ENCODE results near the gene CSTPP1. TPM values are rescaled to one million over a fixed set of nuclear protein-coding genes. Genes with fewer than 3 reads are reported as not detected.

Gene CSTPP1
- polyA plus RNA-seq, 1 donor from 2014 or later = 46.4 TPM

GRCh38 chr11:47163898-47164297 lies 227.3 kb downstream of the CSTPP1 start:
- H3K9ac ChIP-seq (ENCODE audit: low read length) = no peak overlapping the region
- peaks cover 8% of the 10 kb centered on the region for H3K36me3 ChIP-seq (ENCODE audit: insufficient read depth, low read length)
- H3K9me2 ChIP-seq (ENCODE audit: insufficient read depth, low read length) = no peaks in the 10 kb centered on the region
- no peaks in the 10 kb centered on the region for H3K79me2 ChIP-seq (replicated peaks; ENCODE audit: insufficient read depth, low read length)
- no peaks in the 10 kb centered on the region for H3K9me3 ChIP-seq (ENCODE audit: low read length)
- H3K4me2 ChIP-seq (ENCODE audit: low read length) = no peak overlapping the region
- H3K4me3 ChIP-seq (ENCODE audit: low read length) = no peak overlapping the region
- TF ChIP-seq SMC3 (conservative IDR thresholded peaks at IDR 0.05; ENCODE audit: poor library complexity) (no peak), RAD21 (conservative IDR thresholded peaks at IDR 0.05) (no peak), EP300 (conservative IDR thresholded peaks at IDR 0.05; ENCODE audit: poor library complexity, severe bottlenecking) (no peak), EZH2 (IDR thresholded peaks at IDR 0.05; ENCODE audit: borderline replicate concordance, insufficient read depth, low read length, poor library complexity, severe bottlenecking) (no peak), REST (IDR thresholded peaks at IDR 0.05; ENCODE audit: borderline replicate concordance) (no peak), POLR2AphosphoS5 (IDR thresholded peaks at IDR 0.05) (no peak), MXI1 (conservative IDR thresholded peaks at IDR 0.05; ENCODE audit: poor library complexity, severe bottlenecking) (no peak), TAF1 (IDR thresholded peaks at IDR 0.05; ENCODE audit: low read depth) (no peak), CTCF (IDR thresholded peaks at IDR 0.05; ENCODE audit: poor library complexity, severe bottlenecking) (no peak)
- H3F3A ChIP-seq (ENCODE audit: insufficient read depth, low read length, poor library complexity, severe bottlenecking) = no peaks in the 10 kb centered on the region
- no peaks in the 10 kb centered on the region for H3K27me3 ChIP-seq (ENCODE audit: insufficient read depth, low read depth, low read length)
- H2AFZ ChIP-seq (ENCODE audit: low read depth, low read length) = no peak overlapping the region
- H3K27ac ChIP-seq (ENCODE audit: low read length) = no peak overlapping the region
- no peaks in the 10 kb centered on the region for H4K20me1 ChIP-seq (ENCODE audit: insufficient read depth)

- Histone ChIP-seq H4K20me1 (ENCODE audit: insufficient read depth) (no peaks in the 10 kb centered on the region), H3K9me2 (ENCODE audit: insufficient read depth, low read length) (no peaks in the 10 kb centered on the region), H3K79me2 (replicated peaks; ENCODE audit: insufficient read depth, low read length) (no peaks in the 10 kb centered on the region), H3K9ac (ENCODE audit: low read length) (no peak overlapping the region), H2AFZ (ENCODE audit: low read depth, low read length) (no peak overlapping the region), H3K4me3 (ENCODE audit: low read length) (no peak overlapping the region), H3K9me3 (ENCODE audit: low read length) (no peaks in the 10 kb centered on the region), H3K27me3 (ENCODE audit: insufficient read depth, low read depth, low read length) (no peaks in the 10 kb centered on the region), H3K36me3 (ENCODE audit: insufficient read depth, low read length) (peaks cover 8% of the 10 kb centered on the region), H3F3A (ENCODE audit: insufficient read depth, low read length, poor library complexity, severe bottlenecking) (no peaks in the 10 kb centered on the region), H3K4me2 (ENCODE audit: low read length) (no peak overlapping the region), H3K27ac (ENCODE audit: low read length) (no peak overlapping the region)
- no peak for TF ChIP-seq MXI1 (conservative IDR thresholded peaks at IDR 0.05; ENCODE audit: poor library complexity, severe bottlenecking)
- no peak for TF ChIP-seq EZH2 (IDR thresholded peaks at IDR 0.05; ENCODE audit: borderline replicate concordance, insufficient read depth, low read length, poor library complexity, severe bottlenecking)
- no peak for TF ChIP-seq REST (IDR thresholded peaks at IDR 0.05; ENCODE audit: borderline replicate concordance)
- TF ChIP-seq POLR2AphosphoS5 (IDR thresholded peaks at IDR 0.05) = peak; percentile 32
These were observed 227.8 kb downstream of the CSTPP1 start for GRCh38 chr11:47164321-47164720.
